ENCODE data around the gene TFEC. TPM values are rescaled to one million over a fixed set of nuclear protein-coding genes. Genes with fewer than 3 reads are reported as not detected.

The TFEC gene
- total RNA-seq, 1 donor from 2014 or later = not detected

GRCh38 chr7:115965796-115966475 is 64.6 kb downstream of the TFEC start:
- H3K36me3 Mint-ChIP-seq (ENCODE audit: unreplicated experiment) = no peaks in the 10 kb centered on the region
- H3K4me1 Mint-ChIP-seq (ENCODE audit: low read depth, unreplicated experiment) = no peaks in the 10 kb centered on the region
- TF ChIP-seq CTCF (IDR thresholded peaks at IDR 0.05; ENCODE audit: partially characterized antibody, unreplicated experiment) = no peak
- no peak overlapping the region for H3K27ac Mint-ChIP-seq (ENCODE audit: unreplicated experiment)
- no peaks in the 10 kb centered on the region for H3K27me3 Mint-ChIP-seq (ENCODE audit: unreplicated experiment)
- no peak overlapping the region for H3K4me3 Mint-ChIP-seq (ENCODE audit: unreplicated experiment)
- DNase-seq = no peak
- H3K9me3 Mint-ChIP-seq (ENCODE audit: unreplicated experiment) = no peaks in the 10 kb centered on the region

- Mint-ChIP-seq H3K9me3 (ENCODE audit: unreplicated experiment) (no peaks in the 10 kb centered on the region), H3K27me3 (ENCODE audit: unreplicated experiment) (no peaks in the 10 kb centered on the region), H3K27ac (ENCODE audit: unreplicated experiment) (no peak overlapping the region), H3K4me3 (ENCODE audit: unreplicated experiment) (no peak overlapping the region), H3K36me3 (ENCODE audit: unreplicated experiment) (no peaks in the 10 kb centered on the region), H3K4me1 (ENCODE audit: low read depth, unreplicated experiment) (no peaks in the 10 kb centered on the region)
- no peak for DNase-seq
- no peak for TF ChIP-seq CTCF (IDR thresholded peaks at IDR 0.05; ENCODE audit: partially characterized antibody, unreplicated experiment)
Measured at GRCh38 chr7:115965236-115965635, 65.3 kb downstream of the TFEC start.

GRCh38 chr7:115964799-115965198 is 65.8 kb downstream of the TFEC start:
- Mint-ChIP-seq H3K4me1 (ENCODE audit: low read depth, unreplicated experiment) (no peaks in the 10 kb centered on the region), H3K27me3 (ENCODE audit: unreplicated experiment) (no peaks in the 10 kb centered on the region), H3K36me3 (ENCODE audit: unreplicated experiment) (no peaks in the 10 kb centered on the region), H3K9me3 (ENCODE audit: unreplicated experiment) (no peaks in the 10 kb centered on the region), H3K4me3 (ENCODE audit: unreplicated experiment) (no peak overlapping the region), H3K27ac (ENCODE audit: unreplicated experiment) (no peak overlapping the region)
- TF ChIP-seq CTCF (IDR thresholded peaks at IDR 0.05; ENCODE audit: partially characterized antibody, unreplicated experiment) = no peak
- DNase-seq = no peak

GRCh38 chr7:115962340-115962739 is 68.2 kb downstream of the TFEC start:
- Mint-ChIP-seq H3K4me1 (ENCODE audit: low read depth, unreplicated experiment) (no peaks in the 10 kb centered on the region), H3K9me3 (ENCODE audit: unreplicated experiment) (no peaks in the 10 kb centered on the region), H3K4me3 (ENCODE audit: unreplicated experiment) (no peak overlapping the region), H3K27ac (ENCODE audit: unreplicated experiment) (no peak overlapping the region), H3K36me3 (ENCODE audit: unreplicated experiment) (no peaks in the 10 kb centered on the region), H3K27me3 (ENCODE audit: unreplicated experiment) (no peaks in the 10 kb centered on the region)
- no peak for TF ChIP-seq CTCF (IDR thresholded peaks at IDR 0.05; ENCODE audit: partially characterized antibody, unreplicated experiment)
- DNase-seq = no peak

- Mint-ChIP-seq H3K27me3 (ENCODE audit: unreplicated experiment) (no peaks in the 10 kb centered on the region), H3K27ac (ENCODE audit: unreplicated experiment) (no peak overlapping the region), H3K4me1 (ENCODE audit: low read depth, unreplicated experiment) (no peaks in the 10 kb centered on the region), H3K36me3 (ENCODE audit: unreplicated experiment) (no peaks in the 10 kb centered on the region), H3K4me3 (ENCODE audit: unreplicated experiment) (no peak overlapping the region), H3K9me3 (ENCODE audit: unreplicated experiment) (no peaks in the 10 kb centered on the region)
- no peak for DNase-seq
- no peak for TF ChIP-seq CTCF (IDR thresholded peaks at IDR 0.05; ENCODE audit: partially characterized antibody, unreplicated experiment)
Measured at GRCh38 chr7:115953592-115954255, 76.8 kb downstream of the TFEC start.
